ENCODE measurements around the gene GTF3A.

DNA sequence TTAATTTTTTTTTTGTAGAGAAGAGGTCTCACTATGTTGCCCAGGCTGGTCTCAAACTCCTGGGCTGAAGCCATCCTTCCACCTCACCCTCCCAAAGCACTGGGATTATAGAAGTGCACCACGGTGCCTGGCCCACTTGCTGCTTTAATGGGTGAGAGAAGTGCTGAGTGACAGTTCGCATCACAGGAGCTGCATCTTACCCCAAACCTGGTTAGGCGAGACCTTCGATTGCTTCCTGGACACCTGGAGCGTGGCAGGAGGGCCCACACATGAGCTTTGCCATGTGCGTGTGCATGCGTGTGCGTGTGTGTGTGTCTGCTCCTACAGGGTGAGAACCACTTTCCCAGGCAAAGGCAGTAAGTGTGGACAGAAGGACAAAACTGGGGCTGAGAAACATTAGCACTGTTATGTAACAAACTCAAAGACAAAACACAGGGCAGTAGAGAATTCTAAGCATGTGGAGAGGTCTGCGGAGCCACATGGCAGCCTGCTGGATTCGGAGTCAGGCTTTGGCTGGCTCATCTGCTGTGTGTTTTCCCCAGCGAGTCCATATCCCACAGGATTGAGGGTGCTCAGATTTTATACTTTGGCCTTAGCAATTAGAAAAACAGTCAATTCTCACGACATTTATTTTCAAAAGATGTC, 37.6 kb downstream of the GTF3A start:
- TF ChIP-seq, protein P1, sequence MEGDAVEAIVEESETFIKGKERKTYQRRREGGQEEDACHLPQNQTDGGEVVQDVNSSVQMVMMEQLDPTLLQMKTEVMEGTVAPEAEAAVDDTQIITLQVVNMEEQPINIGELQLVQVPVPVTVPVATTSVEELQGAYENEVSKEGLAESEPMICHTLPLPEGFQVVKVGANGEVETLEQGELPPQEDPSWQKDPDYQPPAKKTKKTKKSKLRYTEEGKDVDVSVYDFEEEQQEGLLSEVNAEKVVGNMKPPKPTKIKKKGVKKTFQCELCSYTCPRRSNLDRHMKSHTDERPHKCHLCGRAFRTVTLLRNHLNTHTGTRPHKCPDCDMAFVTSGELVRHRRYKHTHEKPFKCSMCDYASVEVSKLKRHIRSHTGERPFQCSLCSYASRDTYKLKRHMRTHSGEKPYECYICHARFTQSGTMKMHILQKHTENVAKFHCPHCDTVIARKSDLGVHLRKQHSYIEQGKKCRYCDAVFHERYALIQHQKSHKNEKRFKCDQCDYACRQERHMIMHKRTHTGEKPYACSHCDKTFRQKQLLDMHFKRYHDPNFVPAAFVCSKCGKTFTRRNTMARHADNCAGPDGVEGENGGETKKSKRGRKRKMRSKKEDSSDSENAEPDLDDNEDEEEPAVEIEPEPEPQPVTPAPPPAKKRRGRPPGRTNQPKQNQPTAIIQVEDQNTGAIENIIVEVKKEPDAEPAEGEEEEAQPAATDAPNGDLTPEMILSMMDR (conservative IDR thresholded peaks at IDR 0.05; ENCODE audit: low read depth, low read length), result no peak
- TF ChIP-seq EZH2 (IDR thresholded peaks at IDR 0.05; ENCODE audit: borderline replicate concordance, low read depth, low read length, poor library complexity, severe bottlenecking), result no peak
